Vagina (tissue), 2 donors: ENCODE data around the gene KCNE3.

Experiments
- POLR2A ChIP-seq, 2 donors: fragments of 450-650 bp; IDR thresholded peaks; one replicate each; pipeline ENCODE4 v1.6.1; 2017; ENCODE audit warnings: antibody characterized with exemption in 2 of 2, mild to moderate bottlenecking in 2 of 2, moderate library complexity in 2 of 2
- POLR2AphosphoS5 ChIP-seq, 2 donors: sonication (generic); formaldehyde crosslinking; IDR thresholded peaks; one replicate each; pipeline ENCODE4 v1.9.0; 2017; ENCODE audit warnings: antibody characterized with exemption in 2 of 2, mild to moderate bottlenecking in 2 of 2, low read depth in 1 of 2; ENCODE audit not compliant: insufficient read depth in 1 of 2
- TF ChIP-seq, protein P1 (sequence below), 3 experiments: fragments of 450-650 bp in 2 of 3; fragments of 200-600 bp in 1 of 3; sonication (generic) in 1 of 3; IDR thresholded peaks; one replicate each; pipeline ENCODE4 v1.5.1; 2017 to 2019; ENCODE audit warnings: antibody characterized with exemption in 3 of 3, mild to moderate bottlenecking in 2 of 3, moderate library complexity in 2 of 3

DNA sequence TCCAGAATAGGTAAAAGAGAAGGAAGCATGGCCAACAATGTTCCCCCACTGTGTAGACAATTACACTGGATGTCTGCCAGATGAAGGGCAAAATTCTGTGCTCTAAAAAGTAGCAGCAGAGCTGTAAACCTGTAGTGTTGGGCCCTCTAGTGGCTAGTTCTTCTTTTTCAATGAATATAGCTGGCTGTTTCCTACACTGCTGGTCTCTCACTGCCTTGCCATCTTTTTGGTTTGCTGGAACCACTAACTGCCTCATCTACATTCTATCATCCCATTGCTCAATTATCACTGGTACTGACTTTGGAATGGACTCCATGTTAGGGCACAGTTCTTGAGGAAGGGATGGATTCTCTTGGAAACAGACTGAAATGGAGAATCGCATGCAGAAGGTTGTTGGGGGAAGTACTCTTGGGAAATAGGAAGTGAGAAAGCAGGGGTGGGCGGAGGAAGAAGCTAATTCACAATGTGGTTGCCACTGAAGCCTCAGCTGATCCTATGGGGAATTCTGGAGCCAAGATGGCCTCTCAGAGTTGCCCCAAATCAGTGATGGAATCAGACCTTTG, 17.9 kb downstream of the KCNE3 start:
- TF ChIP-seq, protein P1, sequence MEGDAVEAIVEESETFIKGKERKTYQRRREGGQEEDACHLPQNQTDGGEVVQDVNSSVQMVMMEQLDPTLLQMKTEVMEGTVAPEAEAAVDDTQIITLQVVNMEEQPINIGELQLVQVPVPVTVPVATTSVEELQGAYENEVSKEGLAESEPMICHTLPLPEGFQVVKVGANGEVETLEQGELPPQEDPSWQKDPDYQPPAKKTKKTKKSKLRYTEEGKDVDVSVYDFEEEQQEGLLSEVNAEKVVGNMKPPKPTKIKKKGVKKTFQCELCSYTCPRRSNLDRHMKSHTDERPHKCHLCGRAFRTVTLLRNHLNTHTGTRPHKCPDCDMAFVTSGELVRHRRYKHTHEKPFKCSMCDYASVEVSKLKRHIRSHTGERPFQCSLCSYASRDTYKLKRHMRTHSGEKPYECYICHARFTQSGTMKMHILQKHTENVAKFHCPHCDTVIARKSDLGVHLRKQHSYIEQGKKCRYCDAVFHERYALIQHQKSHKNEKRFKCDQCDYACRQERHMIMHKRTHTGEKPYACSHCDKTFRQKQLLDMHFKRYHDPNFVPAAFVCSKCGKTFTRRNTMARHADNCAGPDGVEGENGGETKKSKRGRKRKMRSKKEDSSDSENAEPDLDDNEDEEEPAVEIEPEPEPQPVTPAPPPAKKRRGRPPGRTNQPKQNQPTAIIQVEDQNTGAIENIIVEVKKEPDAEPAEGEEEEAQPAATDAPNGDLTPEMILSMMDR (IDR thresholded peaks at IDR 0.05), result peak; percentile 76 to 84 (median 77)
- TF ChIP-seq POLR2A (IDR thresholded peaks at IDR 0.05) (no peak), POLR2AphosphoS5 (IDR thresholded peaks at IDR 0.05; ENCODE audit: insufficient read depth in 1 of 2, low read depth in 1 of 2) (peak in 1 of 2 donors; percentile 23)
